Osteoblast (primary cell): ENCODE results near the gene LRRC28. TPM values are rescaled to one million over a fixed set of nuclear protein-coding genes. Genes with fewer than 3 reads are reported as not detected.

ENCODE experiments used
- DNase-seq: peaks from one replicate; pipeline ENCODE4 v3.0.0; 2011; ENCODE audit warnings: low spot score, mixed read lengths; ENCODE audit not compliant: insufficient read length; ENCODE audit errors: missing footprints
- H2AFZ ChIP-seq: 2 replicates; pipeline ENCODE4 v1.6.0; 2011; ENCODE audit warnings: mild to moderate bottlenecking, low read length
- H3K27ac ChIP-seq: 2 replicates; pipeline ENCODE4 v1.5.1; 2011; ENCODE audit warnings: mild to moderate bottlenecking, low read depth, low read length, moderate library complexity
- H3K27me3 ChIP-seq: 2 replicates; pipeline ENCODE4 v1.6.0; 2012; ENCODE audit warnings: mild to moderate bottlenecking, control low read depth, inconsistent platforms, low read length, moderate library complexity; ENCODE audit not compliant: insufficient read depth
- H3K36me3 ChIP-seq: 2 replicates; pipeline ENCODE4 v1.5.1; 2011; ENCODE audit warnings: mild to moderate bottlenecking, low read length, control low read depth, moderate library complexity; ENCODE audit not compliant: insufficient read depth
- H3K4me1 ChIP-seq: 2 replicates; pipeline ENCODE4 v1.5.1; 2011; ENCODE audit warnings: mild to moderate bottlenecking, low read length, control low read depth, moderate library complexity; ENCODE audit not compliant: insufficient read depth
- H3K4me2 ChIP-seq: 2 replicates; pipeline ENCODE4 v1.6.0; 2011; ENCODE audit warnings: mild to moderate bottlenecking, low read length; ENCODE audit not compliant: insufficient read depth
- H3K4me3 ChIP-seq: fragments of 200-600 bp; sonication (generic); 3 replicates; pipeline ENCODE4 v1.5.1; 2012; ENCODE audit warnings: mild to moderate bottlenecking, low read length, inconsistent platforms; ENCODE audit not compliant: insufficient read depth
- H3K79me2 ChIP-seq: 2 replicates; pipeline ENCODE4 v1.6.0; 2012; ENCODE audit warnings: mild to moderate bottlenecking, low read length, control low read depth, inconsistent platforms; ENCODE audit not compliant: insufficient read depth
- H3K9me3 ChIP-seq: 2 replicates; pipeline ENCODE4 v1.5.1; 2011; ENCODE audit warnings: low read depth, low read length, control low read depth
- H4K20me1 ChIP-seq: 2 replicates; pipeline ENCODE4 v1.6.0; 2012; ENCODE audit warnings: mild to moderate bottlenecking, low read length, control low read depth; ENCODE audit not compliant: insufficient read depth
- CTCF ChIP-seq: IDR thresholded peaks from 2 replicates; pipeline ENCODE4 v1.5.1; 2011; ENCODE audit warnings: mild to moderate bottlenecking, low read depth, low read length, moderate library complexity; ENCODE audit errors: extremely low read depth
- total RNA-seq: library from RNA; depleted of rRNA; stranded (reverse); fragments of >200 nt; gene quantifications from 2 replicates; pipeline ENCODE4 v1.2.3, GENCODE V29; 2012

The LRRC28 gene
- total RNA-seq, 1 donor, result 32.6 TPM

GRCh38 chr15:99249270-99249841 lies 1.9 kb upstream of the LRRC28 start, which contains the start of gene TTC23:
TTC23 (minus strand) TSS chr15:99249581; CDS start chr15:99228712, 20,869 bp downstream.
- H3K27me3 ChIP-seq, result no peaks in the 10 kb centered on the region
- no peaks in the 10 kb centered on the region for H3K9me3 ChIP-seq
- TF ChIP-seq CTCF, result no peak
- H3K4me2 ChIP-seq, result peak within 1 kb of the TSS; percentile 97
- peaks cover 45% of the 10 kb centered on the region for H3K4me1 ChIP-seq
- H2AFZ ChIP-seq, result peak within 1 kb of the TSS; percentile 94
- peak within 1 kb of the TSS; percentile 76 for H3K4me3 ChIP-seq
- peak; percentile 83 for DNase-seq
- H3K27ac ChIP-seq, result peak within 1 kb of the TSS; percentile 92
- peaks cover 38% of the 10 kb centered on the region for H3K79me2 ChIP-seq
- no peaks in the 10 kb centered on the region for H4K20me1 ChIP-seq
- H3K36me3 ChIP-seq, result peaks cover 3% of the 10 kb centered on the region

- peak overlapping the region; percentile 76 for H3K4me3 ChIP-seq
- no peak for DNase-seq
- peaks cover 41% of the 10 kb centered on the region for H3K79me2 ChIP-seq
- peak overlapping the region; percentile 97 for H3K4me2 ChIP-seq
- peaks cover 1% of the 10 kb centered on the region for H3K36me3 ChIP-seq
- no peaks in the 10 kb centered on the region for H4K20me1 ChIP-seq
- H3K9me3 ChIP-seq, result no peaks in the 10 kb centered on the region
- no peak for TF ChIP-seq CTCF
- H3K27me3 ChIP-seq, result no peaks in the 10 kb centered on the region
- H3K4me1 ChIP-seq, result peaks cover 47% of the 10 kb centered on the region
- peak overlapping the region; percentile 94 for H2AFZ ChIP-seq
- peak overlapping the region; percentile 92 for H3K27ac ChIP-seq
Measured at GRCh38 chr15:99250001-99250400, 1.3 kb upstream of the LRRC28 start.

- Histone ChIP-seq H3K27me3 (no peaks in the 10 kb centered on the region), H3K79me2 (peaks cover 41% of the 10 kb centered on the region), H3K4me2 (peak overlapping the region; percentile 97), H2AFZ (peak overlapping the region; percentile 94), H3K4me3 (peak overlapping the region; percentile 76), H3K4me1 (peaks cover 47% of the 10 kb centered on the region), H3K9me3 (no peaks in the 10 kb centered on the region), H4K20me1 (no peaks in the 10 kb centered on the region), H3K36me3 (no peaks in the 10 kb centered on the region), H3K27ac (peak overlapping the region; percentile 92)
- TF ChIP-seq CTCF, result no peak
- no peak for DNase-seq
Measured at GRCh38 chr15:99250494-99250856, 806 bp upstream of the LRRC28 start.

- no peaks in the 10 kb centered on the region for H4K20me1 ChIP-seq
- H3K27me3 ChIP-seq, result no peaks in the 10 kb centered on the region
- DNase-seq, result no peak
- no peak for TF ChIP-seq CTCF
- peaks cover 26% of the 10 kb centered on the region for H3K79me2 ChIP-seq
- H3K9me3 ChIP-seq, result no peaks in the 10 kb centered on the region
- no peak overlapping the region for H2AFZ ChIP-seq
- H3K27ac ChIP-seq, result no peak overlapping the region
- peaks cover 43% of the 10 kb centered on the region for H3K4me1 ChIP-seq
- peak overlapping the region; percentile 76 for H3K4me3 ChIP-seq
- no peaks in the 10 kb centered on the region for H3K36me3 ChIP-seq
- H3K4me2 ChIP-seq, result peak overlapping the region; percentile 91
Measured at GRCh38 chr15:99252326-99252725, 1.0 kb downstream of the LRRC28 start.
